ENCODE measurements around the gene USP17L28. TPM values are rescaled to one million over a fixed set of nuclear protein-coding genes. Genes with fewer than 3 reads are reported as not detected.
"Not testable (repeated sequence)": the region's sequence is repeated elsewhere in the genome, so short reads cannot be mapped to it uniquely, and the experiment has no call there.

The USP17L28 gene, protein sequence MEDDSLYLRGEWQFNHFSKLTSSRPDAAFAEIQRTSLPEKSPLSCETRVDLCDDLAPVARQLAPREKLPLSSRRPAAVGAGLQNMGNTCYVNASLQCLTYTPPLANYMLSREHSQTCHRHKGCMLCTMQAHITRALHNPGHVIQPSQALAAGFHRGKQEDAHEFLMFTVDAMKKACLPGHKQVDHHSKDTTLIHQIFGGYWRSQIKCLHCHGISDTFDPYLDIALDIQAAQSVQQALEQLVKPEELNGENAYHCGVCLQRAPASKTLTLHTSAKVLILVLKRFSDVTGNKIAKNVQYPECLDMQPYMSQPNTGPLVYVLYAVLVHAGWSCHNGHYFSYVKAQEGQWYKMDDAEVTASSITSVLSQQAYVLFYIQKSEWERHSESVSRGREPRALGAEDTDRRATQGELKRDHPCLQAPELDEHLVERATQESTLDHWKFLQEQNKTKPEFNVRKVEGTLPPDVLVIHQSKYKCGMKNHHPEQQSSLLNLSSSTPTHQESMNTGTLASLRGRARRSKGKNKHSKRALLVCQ
- total RNA-seq: not detected in 2 replicates

DNA sequence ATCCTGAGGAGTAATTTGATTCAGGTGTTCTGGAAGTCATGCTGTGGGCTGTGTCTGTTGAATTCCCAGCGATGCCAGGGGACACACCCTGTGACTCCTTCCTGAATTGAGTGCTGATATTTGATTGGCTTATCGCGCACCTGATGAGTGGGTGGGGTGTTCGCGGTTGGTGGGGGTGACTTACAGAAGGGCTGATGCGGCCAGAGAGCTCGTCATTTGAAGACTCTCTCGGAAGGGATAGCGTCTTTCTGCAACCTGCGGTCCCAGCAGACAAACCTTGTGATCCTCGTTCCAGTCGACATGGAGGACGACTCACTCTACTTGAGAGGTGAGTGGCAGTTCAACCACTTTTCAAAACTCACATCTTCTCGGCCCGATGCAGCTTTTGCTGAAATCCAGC lies at the start of gene USP17L28:
TSS of gene USP17L28 (plus strand) at position 301 of the 400 bp plus-strand sequence. CDS start at position 301, 0 bp downstream.
- not testable (repeated sequence) for DNase-seq (ENCODE audit: extremely low read depth, low read depth, low spot score)

DNA sequence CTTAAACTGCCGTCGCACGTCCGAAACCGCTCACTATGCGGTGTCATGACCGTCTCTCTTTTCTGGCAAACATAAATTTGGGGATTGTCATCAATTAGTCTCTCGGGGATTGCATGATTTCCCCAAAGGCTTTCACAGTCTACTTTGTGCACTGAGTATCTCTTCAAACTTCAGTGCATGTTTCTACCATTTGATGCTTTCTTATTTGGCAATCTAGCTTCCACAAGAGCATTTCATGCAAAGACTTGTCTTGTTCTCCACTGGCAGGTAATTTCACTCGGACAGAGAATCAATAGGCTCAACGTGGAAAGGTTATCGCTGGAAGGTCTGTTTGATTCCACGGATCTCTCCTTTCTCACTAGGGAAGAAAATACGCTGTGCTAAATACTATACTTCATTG lies 24.5 kb upstream of the USP17L28 start:
- DNase-seq (ENCODE audit: extremely low read depth, low read depth, low spot score): not testable (repeated sequence)

DNA sequence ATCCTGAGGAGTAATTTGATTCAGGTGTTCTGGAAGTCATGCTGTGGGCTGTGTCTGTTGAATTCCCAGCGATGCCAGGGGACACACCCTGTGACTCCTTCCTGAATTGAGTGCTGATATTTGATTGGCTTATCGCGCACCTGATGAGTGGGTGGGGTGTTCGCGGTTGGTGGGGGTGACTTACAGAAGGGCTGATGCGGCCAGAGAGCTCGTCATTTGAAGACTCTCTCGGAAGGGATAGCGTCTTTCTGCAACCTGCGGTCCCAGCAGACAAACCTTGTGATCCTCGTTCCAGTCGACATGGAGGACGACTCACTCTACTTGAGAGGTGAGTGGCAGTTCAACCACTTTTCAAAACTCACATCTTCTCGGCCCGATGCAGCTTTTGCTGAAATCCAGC lies 23.8 kb upstream of the USP17L28 start, which contains the start of gene USP17L24:
TSS of gene USP17L24 (plus strand) at position 301 of the 400 bp plus-strand sequence. CDS start at position 301, 0 bp downstream.
- not testable (repeated sequence) for DNase-seq (ENCODE audit: extremely low read depth, low read depth, low spot score)

DNA sequence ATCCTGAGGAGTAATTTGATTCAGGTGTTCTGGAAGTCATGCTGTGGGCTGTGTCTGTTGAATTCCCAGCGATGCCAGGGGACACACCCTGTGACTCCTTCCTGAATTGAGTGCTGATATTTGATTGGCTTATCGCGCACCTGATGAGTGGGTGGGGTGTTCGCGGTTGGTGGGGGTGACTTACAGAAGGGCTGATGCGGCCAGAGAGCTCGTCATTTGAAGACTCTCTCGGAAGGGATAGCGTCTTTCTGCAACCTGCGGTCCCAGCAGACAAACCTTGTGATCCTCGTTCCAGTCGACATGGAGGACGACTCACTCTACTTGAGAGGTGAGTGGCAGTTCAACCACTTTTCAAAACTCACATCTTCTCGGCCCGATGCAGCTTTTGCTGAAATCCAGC lies 19.1 kb upstream of the USP17L28 start, which contains the start of gene USP17L25:
TSS of gene USP17L25 (plus strand) at position 301 of the 400 bp plus-strand sequence. CDS start at position 301, 0 bp downstream.
- not testable (repeated sequence) for DNase-seq (ENCODE audit: extremely low read depth, low read depth, low spot score)

DNA sequence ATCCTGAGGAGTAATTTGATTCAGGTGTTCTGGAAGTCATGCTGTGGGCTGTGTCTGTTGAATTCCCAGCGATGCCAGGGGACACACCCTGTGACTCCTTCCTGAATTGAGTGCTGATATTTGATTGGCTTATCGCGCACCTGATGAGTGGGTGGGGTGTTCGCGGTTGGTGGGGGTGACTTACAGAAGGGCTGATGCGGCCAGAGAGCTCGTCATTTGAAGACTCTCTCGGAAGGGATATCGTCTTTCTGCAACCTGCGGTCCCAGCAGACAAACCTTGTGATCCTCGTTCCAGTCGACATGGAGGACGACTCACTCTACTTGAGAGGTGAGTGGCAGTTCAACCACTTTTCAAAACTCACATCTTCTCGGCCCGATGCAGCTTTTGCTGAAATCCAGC lies 14.3 kb upstream of the USP17L28 start, which contains the start of gene USP17L26:
TSS of gene USP17L26 (plus strand) at position 301 of the 400 bp plus-strand sequence. CDS start at position 301, 0 bp downstream.
- not testable (repeated sequence) for DNase-seq (ENCODE audit: extremely low read depth, low read depth, low spot score)

DNA sequence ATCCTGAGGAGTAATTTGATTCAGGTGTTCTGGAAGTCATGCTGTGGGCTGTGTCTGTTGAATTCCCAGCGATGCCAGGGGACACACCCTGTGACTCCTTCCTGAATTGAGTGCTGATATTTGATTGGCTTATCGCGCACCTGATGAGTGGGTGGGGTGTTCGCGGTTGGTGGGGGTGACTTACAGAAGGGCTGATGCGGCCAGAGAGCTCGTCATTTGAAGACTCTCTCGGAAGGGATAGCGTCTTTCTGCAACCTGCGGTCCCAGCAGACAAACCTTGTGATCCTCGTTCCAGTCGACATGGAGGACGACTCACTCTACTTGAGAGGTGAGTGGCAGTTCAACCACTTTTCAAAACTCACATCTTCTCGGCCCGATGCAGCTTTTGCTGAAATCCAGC lies 9.6 kb upstream of the USP17L28 start, which contains the start of gene USP17L5:
TSS of gene USP17L5 (plus strand) at position 301 of the 400 bp plus-strand sequence. CDS start at position 301, 0 bp downstream.
- DNase-seq (ENCODE audit: extremely low read depth, low read depth, low spot score): not testable (repeated sequence)

DNA sequence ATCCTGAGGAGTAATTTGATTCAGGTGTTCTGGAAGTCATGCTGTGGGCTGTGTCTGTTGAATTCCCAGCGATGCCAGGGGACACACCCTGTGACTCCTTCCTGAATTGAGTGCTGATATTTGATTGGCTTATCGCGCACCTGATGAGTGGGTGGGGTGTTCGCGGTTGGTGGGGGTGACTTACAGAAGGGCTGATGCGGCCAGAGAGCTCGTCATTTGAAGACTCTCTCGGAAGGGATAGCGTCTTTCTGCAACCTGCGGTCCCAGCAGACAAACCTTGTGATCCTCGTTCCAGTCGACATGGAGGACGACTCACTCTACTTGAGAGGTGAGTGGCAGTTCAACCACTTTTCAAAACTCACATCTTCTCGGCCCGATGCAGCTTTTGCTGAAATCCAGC lies 4.8 kb upstream of the USP17L28 start, which contains the start of gene USP17L27:
TSS of gene USP17L27 (plus strand) at position 301 of the 400 bp plus-strand sequence. CDS start at position 301, 0 bp downstream.
- DNase-seq (ENCODE audit: extremely low read depth, low read depth, low spot score): not testable (repeated sequence)

DNA sequence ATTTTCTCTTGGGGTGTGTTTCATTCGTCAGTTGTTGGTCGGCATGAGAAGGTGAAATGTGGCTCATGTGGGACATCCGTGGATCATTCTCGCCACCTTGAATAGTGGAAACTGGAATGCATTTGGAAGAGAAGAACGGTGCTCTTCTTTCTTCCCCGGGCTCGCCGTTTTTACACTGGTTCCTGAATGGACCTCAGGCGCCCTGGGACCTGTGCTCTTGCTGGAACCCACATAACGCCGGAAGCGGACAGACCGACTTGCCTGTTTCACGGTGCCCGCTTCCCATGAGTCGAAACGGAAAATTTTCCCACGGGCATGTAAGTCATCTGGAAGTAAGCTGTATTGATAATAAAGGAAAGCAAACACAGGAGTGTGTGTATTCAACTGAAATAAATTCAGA lies 2.2 kb downstream of the USP17L28 start:
- not testable (repeated sequence) for DNase-seq (ENCODE audit: extremely low read depth, low read depth, low spot score)

DNA sequence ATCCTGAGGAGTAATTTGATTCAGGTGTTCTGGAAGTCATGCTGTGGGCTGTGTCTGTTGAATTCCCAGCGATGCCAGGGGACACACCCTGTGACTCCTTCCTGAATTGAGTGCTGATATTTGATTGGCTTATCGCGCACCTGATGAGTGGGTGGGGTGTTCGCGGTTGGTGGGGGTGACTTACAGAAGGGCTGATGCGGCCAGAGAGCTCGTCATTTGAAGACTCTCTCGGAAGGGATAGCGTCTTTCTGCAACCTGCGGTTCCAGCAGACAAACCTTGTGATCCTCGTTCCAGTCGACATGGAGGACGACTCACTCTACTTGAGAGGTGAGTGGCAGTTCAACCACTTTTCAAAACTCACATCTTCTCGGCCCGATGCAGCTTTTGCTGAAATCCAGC lies 4.6 kb downstream of the USP17L28 start, which contains the start of gene USP17L29:
TSS of gene USP17L29 (plus strand) at position 301 of the 400 bp plus-strand sequence. CDS start at position 301, 0 bp downstream.
- DNase-seq (ENCODE audit: extremely low read depth, low read depth, low spot score): not testable (repeated sequence)

DNA sequence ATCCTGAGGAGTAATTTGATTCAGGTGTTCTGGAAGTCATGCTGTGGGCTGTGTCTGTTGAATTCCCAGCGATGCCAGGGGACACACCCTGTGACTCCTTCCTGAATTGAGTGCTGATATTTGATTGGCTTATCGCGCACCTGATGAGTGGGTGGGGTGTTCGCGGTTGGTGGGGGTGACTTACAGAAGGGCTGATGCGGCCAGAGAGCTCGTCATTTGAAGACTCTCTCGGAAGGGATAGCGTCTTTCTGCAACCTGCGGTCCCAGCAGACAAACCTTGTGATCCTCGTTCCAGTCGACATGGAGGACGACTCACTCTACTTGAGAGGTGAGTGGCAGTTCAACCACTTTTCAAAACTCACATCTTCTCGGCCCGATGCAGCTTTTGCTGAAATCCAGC lies 14.1 kb downstream of the USP17L28 start, which contains the start of gene USP17L30:
TSS of gene USP17L30 (plus strand) at position 301 of the 400 bp plus-strand sequence. CDS start at position 301, 0 bp downstream.
- DNase-seq (ENCODE audit: extremely low read depth, low read depth, low spot score): not testable (repeated sequence)

DNA sequence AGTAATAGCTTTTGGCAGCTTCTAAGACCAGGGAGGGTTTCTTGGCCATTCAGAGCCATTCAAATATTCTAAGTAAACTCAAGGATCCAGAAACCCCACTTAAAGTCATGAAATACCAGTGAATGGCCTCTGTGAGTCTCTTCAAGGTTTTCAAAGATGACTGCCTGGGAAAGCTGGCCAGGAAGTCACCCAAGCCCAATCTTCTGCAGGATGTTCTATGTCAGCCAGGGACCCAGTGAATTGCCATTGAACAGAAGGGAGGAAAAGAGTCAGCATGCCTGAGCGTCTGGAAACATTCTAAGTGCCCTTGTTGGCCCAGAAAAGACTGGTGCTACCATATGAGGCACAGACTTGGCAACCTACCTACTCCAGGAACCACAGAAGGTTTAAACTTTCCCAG lies 31.2 kb downstream of the USP17L28 start:
- not testable (repeated sequence) for DNase-seq (ENCODE audit: extremely low read depth, low read depth, low spot score)

DNA sequence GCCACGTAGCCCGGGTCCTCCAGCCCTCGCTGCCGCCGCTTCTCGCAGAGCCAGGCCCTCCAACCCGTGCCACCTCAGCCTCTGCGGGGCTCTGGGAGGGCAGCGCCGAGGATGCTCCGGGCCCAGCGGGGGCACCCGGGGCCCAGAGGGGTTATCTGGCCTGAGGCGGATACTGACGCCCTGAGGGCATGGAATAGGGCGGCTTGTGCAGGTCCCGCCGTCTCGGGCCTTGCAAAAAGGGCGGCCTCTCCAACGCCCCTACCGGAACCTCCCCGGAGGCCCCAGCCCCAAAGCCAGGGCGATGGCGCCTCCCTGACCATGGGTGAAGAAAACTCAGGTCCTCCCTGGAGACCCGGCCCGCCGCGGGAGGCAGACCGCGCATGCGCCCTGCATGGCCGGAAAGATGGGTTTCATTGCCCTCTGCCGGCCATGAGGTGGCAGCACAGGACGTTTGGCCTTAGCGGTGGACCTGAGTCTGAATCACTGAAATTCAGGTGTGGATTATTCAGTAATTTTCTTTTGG lies 32.4 kb downstream of the USP17L28 start:
- not testable (repeated sequence) for DNase-seq (ENCODE audit: extremely low read depth, low read depth, low spot score)

DNA sequence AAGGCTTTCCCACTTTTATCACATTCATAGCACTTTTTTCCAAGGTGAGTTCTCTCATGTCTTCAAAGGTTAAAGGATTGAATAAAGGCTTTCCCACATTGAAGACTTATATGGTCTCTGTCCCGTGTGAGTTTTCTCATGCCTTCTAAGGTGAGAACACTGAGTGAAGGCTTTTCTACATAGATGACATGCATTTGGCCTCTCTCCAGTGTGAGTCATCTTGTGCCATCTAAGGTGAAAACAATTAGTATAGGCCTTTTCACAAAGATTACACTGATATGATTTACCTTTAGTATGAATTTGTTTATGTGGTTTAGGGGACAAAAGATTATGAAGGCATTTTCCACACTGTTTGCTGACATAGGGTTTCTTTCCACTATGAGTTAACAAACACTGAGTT lies 35.4 kb downstream of the USP17L28 start:
- DNase-seq (ENCODE audit: extremely low read depth, low read depth, low spot score): no peak

DNA sequence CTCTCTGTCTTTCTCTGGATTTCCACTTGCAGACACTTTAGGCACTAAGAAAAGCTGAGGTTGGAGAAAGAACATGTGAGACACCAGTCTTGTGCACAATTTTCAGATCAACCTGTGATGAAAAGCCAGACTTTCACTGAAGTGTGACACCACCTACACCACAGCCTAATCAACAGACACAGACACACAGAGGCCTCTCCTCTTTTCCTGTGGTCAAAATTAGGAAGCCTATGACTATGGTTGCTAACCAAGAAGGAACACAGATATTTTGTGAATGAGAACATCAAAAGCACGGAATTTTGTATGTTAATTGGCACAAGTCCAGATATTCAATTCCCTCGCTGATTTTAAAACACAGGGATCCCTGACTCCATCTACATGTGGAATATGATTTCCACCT lies 40.3 kb downstream of the USP17L28 start:
- not testable (repeated sequence) for DNase-seq (ENCODE audit: extremely low read depth, low read depth, low spot score)

Other genes starting within 250 kb of the USP17L28 start
- gene FAM90A26, start 178.5 kb upstream of the USP17L28 start, total RNA-seq: not detected in 2 replicates
- gene USP17L10, start 138.2 kb upstream of the USP17L28 start, total RNA-seq: not detected in 2 replicates
- gene USP17L11, start 133.5 kb upstream of the USP17L28 start, total RNA-seq: not detected in 2 replicates
- not detected in 2 replicates for gene USP17L12, start 128.7 kb upstream of the USP17L28 start, total RNA-seq
- not detected in 2 replicates for gene USP17L13, start 124.0 kb upstream of the USP17L28 start, total RNA-seq
- not detected in 2 replicates for gene USP17L15, start 114.5 kb upstream of the USP17L28 start, total RNA-seq
- gene USP17L17, start 105.0 kb upstream of the USP17L28 start, total RNA-seq: not detected in 2 replicates
- gene USP17L18, start 100.3 kb upstream of the USP17L28 start, total RNA-seq: not detected in 2 replicates
- not detected in 2 replicates for gene USP17L19, start 95.5 kb upstream of the USP17L28 start, total RNA-seq
- not detected in 2 replicates for gene USP17L20, start 90.8 kb upstream of the USP17L28 start, total RNA-seq
- gene USP17L21, start 86.0 kb upstream of the USP17L28 start, total RNA-seq: not detected in 2 replicates
- gene USP17L22, start 81.3 kb upstream of the USP17L28 start, total RNA-seq: not detected in 2 replicates
- gene USP17L24, start 23.7 kb upstream of the USP17L28 start, total RNA-seq: not detected in 2 replicates
- not detected in 2 replicates for gene USP17L25, start 19.0 kb upstream of the USP17L28 start, total RNA-seq
- not detected in 2 replicates for gene USP17L26, start 14.2 kb upstream of the USP17L28 start, total RNA-seq
- gene USP17L5, start 9.5 kb upstream of the USP17L28 start, total RNA-seq: not detected in 2 replicates
- not detected in 2 replicates for gene USP17L27, start 4.7 kb upstream of the USP17L28 start, total RNA-seq
- not detected in 2 replicates for gene USP17L29, start 4.7 kb downstream of the USP17L28 start, total RNA-seq
- gene USP17L30, start 14.2 kb downstream of the USP17L28 start, total RNA-seq: not detected in 2 replicates
- not detected in 2 replicates for gene DEFB131A, start 95.5 kb downstream of the USP17L28 start, total RNA-seq